Measurements from ENCODE around the gene CEP72.

DNA sequence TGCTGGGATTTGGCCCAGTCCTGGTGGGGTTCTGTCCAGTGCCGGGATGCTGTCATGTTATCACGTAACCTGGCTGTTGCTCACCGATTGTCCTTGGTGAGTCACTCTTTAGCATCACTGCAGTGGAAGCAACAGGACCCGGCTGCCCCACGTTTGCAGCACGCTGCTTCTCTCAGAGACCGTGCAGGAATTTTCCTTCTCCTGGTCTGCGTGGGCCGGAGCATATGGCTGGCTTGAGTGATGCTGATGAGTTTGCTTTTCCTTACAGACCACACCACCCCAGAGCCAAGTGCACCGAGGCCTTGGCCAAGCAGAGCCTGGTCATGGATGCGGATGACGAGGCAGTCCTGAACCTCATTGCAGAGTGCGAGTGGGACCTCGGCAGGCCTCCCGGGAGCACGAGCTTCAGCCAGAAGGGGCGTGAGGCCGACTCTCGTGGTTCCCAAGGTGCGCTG, 21.4 kb downstream of the CEP72 start:
- no peak for TF ChIP-seq EZH2phosphoT487 (IDR thresholded peaks at IDR 0.05; ENCODE audit: borderline replicate concordance, low read length)
- TF ChIP-seq, protein P1, sequence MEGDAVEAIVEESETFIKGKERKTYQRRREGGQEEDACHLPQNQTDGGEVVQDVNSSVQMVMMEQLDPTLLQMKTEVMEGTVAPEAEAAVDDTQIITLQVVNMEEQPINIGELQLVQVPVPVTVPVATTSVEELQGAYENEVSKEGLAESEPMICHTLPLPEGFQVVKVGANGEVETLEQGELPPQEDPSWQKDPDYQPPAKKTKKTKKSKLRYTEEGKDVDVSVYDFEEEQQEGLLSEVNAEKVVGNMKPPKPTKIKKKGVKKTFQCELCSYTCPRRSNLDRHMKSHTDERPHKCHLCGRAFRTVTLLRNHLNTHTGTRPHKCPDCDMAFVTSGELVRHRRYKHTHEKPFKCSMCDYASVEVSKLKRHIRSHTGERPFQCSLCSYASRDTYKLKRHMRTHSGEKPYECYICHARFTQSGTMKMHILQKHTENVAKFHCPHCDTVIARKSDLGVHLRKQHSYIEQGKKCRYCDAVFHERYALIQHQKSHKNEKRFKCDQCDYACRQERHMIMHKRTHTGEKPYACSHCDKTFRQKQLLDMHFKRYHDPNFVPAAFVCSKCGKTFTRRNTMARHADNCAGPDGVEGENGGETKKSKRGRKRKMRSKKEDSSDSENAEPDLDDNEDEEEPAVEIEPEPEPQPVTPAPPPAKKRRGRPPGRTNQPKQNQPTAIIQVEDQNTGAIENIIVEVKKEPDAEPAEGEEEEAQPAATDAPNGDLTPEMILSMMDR (conservative IDR thresholded peaks at IDR 0.05; ENCODE audit: low read depth, low read length), result no peak
- TF ChIP-seq EZH2 (IDR thresholded peaks at IDR 0.05; ENCODE audit: low read length, unreplicated experiment), result no peak
